WTC11 (cell line): ENCODE results near the gene LSM6. TPM values are rescaled to one million over a fixed set of nuclear protein-coding genes. Genes with fewer than 3 reads are reported as not detected.

Experiments
- ATAC-seq: fragments of 200-7000 bp; cut with Tn5 transposase; 2 replicates; pipeline ENCODE4 v1.10.0; 2021; ENCODE audit warnings: mild to moderate bottlenecking, moderate library complexity
- CTCF ChIA-PET: fragments of 300-600 bp; sonication (Branson Sonifier 250); formaldehyde crosslinking; loops from one replicate; lab custom pipeline; 2021; ENCODE audit warnings: antibody characterized with exemption; lab: Charles Lee
- POLR2A ChIA-PET: fragments of 350-600 bp; sonication (Branson Sonifier 250); formaldehyde crosslinking; loops from one replicate; lab custom pipeline; 2021; ENCODE audit warnings: antibody characterized with exemption; lab: Charles Lee
- DNase-seq: peaks from one replicate; pipeline ENCODE4 v3.0.0; 2021; ENCODE audit warnings: low spot score
- H3K27ac Mint-ChIP-seq: 2 replicates; pipeline ENCODE4 v1.8.0; 2021; ENCODE audit warnings: mixed read lengths
- H3K27me3 Mint-ChIP-seq: 2 replicates; pipeline ENCODE4 v1.8.0; 2021; ENCODE audit warnings: low read depth, mild to moderate bottlenecking, moderate library complexity, mixed read lengths
- H3K36me3 Mint-ChIP-seq: 2 replicates; pipeline ENCODE4 v1.8.0; 2021; ENCODE audit warnings: mixed read lengths
- H3K4me1 Mint-ChIP-seq: 2 replicates; pipeline ENCODE4 v1.8.0; 2022; ENCODE audit warnings: mixed read lengths
- H3K4me3 Mint-ChIP-seq: 2 replicates; pipeline ENCODE4 v1.8.0; 2021; ENCODE audit warnings: mild to moderate bottlenecking, moderate library complexity, mixed read lengths
- H3K9me3 Mint-ChIP-seq: 2 replicates; pipeline ENCODE4 v1.8.0; 2021; ENCODE audit warnings: mixed read lengths
- ATF6 ChIP-seq: sonication (generic); formaldehyde crosslinking; IDR thresholded peaks from 2 replicates; pipeline ENCODE4 v1.8.1; 2023; ENCODE audit warnings: mild to moderate bottlenecking, missing genetic modification reagents
- EMX1 ChIP-seq: fragments of 250-450 bp; sonication (Bioruptor Pico); IDR thresholded peaks from 2 replicates; pipeline ENCODE4 v1.8.0; 2021; ENCODE audit warnings: mild to moderate bottlenecking
- FOXP1 ChIP-seq: sonication (generic); formaldehyde crosslinking; IDR thresholded peaks from 2 replicates; pipeline ENCODE4 v1.8.0; 2022; ENCODE audit warnings: missing genetic modification reagents, mild to moderate bottlenecking, moderate library complexity, borderline replicate concordance
- GTF2I ChIP-seq: fragments of 250-450 bp; sonication (Bioruptor Pico); conservative IDR thresholded peaks from 2 replicates; pipeline ENCODE4 v1.4.0; 2021; ENCODE audit warnings: mild to moderate bottlenecking
- MYBL2 ChIP-seq: sonication (generic); formaldehyde crosslinking; IDR thresholded peaks from 2 replicates; pipeline ENCODE4 v1.8.1; 2023; ENCODE audit warnings: mild to moderate bottlenecking, moderate library complexity, missing genetic modification reagents
- NFATC4 ChIP-seq: fragments of 250-450 bp; sonication (Bioruptor Pico); IDR thresholded peaks from 2 replicates; pipeline ENCODE4 v1.9.0; 2021; ENCODE audit warnings: mild to moderate bottlenecking
- SMAD3 ChIP-seq: sonication (generic); formaldehyde crosslinking; IDR thresholded peaks from 2 replicates; pipeline ENCODE4 v1.8.0; 2022; ENCODE audit warnings: missing genetic modification reagents, mild to moderate bottlenecking, borderline replicate concordance
- TEAD4 ChIP-seq: sonication (generic); formaldehyde crosslinking; IDR thresholded peaks from 2 replicates; pipeline ENCODE4 v1.8.0; 2022; ENCODE audit warnings: mild to moderate bottlenecking, missing genetic modification reagents
- ZNF121 ChIP-seq: sonication (generic); formaldehyde crosslinking; IDR thresholded peaks from 2 replicates; pipeline ENCODE4 v1.8.0; 2023; ENCODE audit warnings: missing genetic modification reagents
- ZNF423 ChIP-seq: fragments of 250-450 bp; sonication (Bioruptor Pico); IDR thresholded peaks from 2 replicates; pipeline ENCODE4 v2.1.2; 2022; ENCODE audit warnings: mild to moderate bottlenecking, moderate library complexity
- ZNF512 ChIP-seq: sonication (generic); formaldehyde crosslinking; IDR thresholded peaks from 2 replicates; pipeline ENCODE4 v1.8.1; 2022; ENCODE audit warnings: missing genetic modification reagents, borderline replicate concordance
- total RNA-seq: library from RNA; stranded (reverse); gene quantifications from 3 replicates; pipeline ENCODE4 v1.2.3, GENCODE V29; 2021
- TF ChIP-seq, protein P1 (sequence below): fragments of 250-450 bp; sonication (Bioruptor Pico); IDR thresholded peaks from 2 replicates; pipeline ENCODE4 v1.9.0; 2021; ENCODE audit warnings: mild to moderate bottlenecking
- TF ChIP-seq, protein P2 (sequence below): fragments of 250-450 bp; sonication (Bioruptor Pico); IDR thresholded peaks from 2 replicates; pipeline ENCODE4 v2.1.2; 2022; ENCODE audit warnings: mild to moderate bottlenecking, moderate library complexity
- TF ChIP-seq, protein P3 (sequence below): sonication (generic); formaldehyde crosslinking; IDR thresholded peaks from 2 replicates; pipeline ENCODE4 v1.8.0; 2022; ENCODE audit warnings: mild to moderate bottlenecking, missing genetic modification reagents
- TF ChIP-seq, protein P4 (sequence below): fragments of 250-450 bp; sonication (Bioruptor Pico); conservative IDR thresholded peaks from 2 replicates; pipeline ENCODE4 v1.9.0; 2021; ENCODE audit warnings: mild to moderate bottlenecking
- TF ChIP-seq, protein P5 (sequence below): fragments of 200-600 bp; IDR thresholded peaks from 2 replicates; pipeline ENCODE4 v1.8.0; 2022; ENCODE audit warnings: antibody characterized with exemption

LSM6 gene
- total RNA-seq, 1 experiment from 2014 or later, result 58.2 TPM

DNA sequence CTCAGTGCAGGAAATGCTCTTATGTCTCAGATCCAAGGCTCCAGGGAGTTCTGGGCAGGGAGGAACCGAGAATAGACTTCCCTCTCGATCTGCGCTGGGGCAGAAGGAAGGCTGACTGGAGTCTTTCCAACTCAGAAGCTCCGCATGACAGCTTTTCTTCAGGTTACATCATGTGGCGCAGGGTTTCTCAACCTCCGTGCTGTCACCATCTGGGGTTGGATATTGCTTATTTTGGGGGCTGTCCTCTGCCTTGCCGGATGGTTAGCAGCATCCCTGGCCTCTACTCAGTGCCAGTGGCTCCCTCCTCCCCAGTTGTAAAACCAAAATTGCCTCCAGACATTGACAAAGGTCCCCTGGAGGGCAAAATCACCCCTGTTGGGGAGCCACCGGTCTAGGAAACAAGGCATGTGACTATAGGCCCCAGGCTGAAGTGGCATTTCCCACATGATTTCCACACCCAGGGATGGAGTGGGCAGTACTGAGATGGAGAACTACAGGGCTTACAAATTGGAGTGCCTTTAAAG is 60.2 kb downstream of the LSM6 start:
- DNase-seq (no peak), ATAC-seq (no peak)
- Mint-ChIP-seq H3K4me3 (no peak overlapping the region), H3K27ac (no peak overlapping the region), H3K4me1 (peaks cover 13% of the 10 kb centered on the region), H3K27me3 (no peaks in the 10 kb centered on the region), H3K36me3 (no peaks in the 10 kb centered on the region), H3K9me3 (peaks cover 12% of the 10 kb centered on the region)
- TF ChIP-seq, protein P1, sequence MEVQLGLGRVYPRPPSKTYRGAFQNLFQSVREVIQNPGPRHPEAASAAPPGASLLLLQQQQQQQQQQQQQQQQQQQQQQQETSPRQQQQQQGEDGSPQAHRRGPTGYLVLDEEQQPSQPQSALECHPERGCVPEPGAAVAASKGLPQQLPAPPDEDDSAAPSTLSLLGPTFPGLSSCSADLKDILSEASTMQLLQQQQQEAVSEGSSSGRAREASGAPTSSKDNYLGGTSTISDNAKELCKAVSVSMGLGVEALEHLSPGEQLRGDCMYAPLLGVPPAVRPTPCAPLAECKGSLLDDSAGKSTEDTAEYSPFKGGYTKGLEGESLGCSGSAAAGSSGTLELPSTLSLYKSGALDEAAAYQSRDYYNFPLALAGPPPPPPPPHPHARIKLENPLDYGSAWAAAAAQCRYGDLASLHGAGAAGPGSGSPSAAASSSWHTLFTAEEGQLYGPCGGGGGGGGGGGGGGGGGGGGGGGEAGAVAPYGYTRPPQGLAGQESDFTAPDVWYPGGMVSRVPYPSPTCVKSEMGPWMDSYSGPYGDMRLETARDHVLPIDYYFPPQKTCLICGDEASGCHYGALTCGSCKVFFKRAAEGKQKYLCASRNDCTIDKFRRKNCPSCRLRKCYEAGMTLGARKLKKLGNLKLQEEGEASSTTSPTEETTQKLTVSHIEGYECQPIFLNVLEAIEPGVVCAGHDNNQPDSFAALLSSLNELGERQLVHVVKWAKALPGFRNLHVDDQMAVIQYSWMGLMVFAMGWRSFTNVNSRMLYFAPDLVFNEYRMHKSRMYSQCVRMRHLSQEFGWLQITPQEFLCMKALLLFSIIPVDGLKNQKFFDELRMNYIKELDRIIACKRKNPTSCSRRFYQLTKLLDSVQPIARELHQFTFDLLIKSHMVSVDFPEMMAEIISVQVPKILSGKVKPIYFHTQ, result no peak
- TF ChIP-seq ZNF512 (CRISPR knock-in tag), result no peak
- TF ChIP-seq, protein P2, sequence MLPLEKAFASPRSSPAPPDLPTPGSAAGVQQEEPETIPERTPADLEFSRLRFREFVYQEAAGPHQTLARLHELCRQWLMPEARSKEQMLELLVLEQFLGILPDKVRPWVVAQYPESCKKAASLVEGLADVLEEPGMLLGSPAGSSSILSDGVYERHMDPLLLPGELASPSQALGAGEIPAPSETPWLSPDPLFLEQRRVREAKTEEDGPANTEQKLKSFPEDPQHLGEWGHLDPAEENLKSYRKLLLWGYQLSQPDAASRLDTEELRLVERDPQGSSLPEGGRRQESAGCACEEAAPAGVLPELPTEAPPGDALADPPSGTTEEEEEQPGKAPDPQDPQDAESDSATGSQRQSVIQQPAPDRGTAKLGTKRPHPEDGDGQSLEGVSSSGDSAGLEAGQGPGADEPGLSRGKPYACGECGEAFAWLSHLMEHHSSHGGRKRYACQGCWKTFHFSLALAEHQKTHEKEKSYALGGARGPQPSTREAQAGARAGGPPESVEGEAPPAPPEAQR (CRISPR knock-in tag), result no peak
- TF ChIP-seq, protein P3, sequence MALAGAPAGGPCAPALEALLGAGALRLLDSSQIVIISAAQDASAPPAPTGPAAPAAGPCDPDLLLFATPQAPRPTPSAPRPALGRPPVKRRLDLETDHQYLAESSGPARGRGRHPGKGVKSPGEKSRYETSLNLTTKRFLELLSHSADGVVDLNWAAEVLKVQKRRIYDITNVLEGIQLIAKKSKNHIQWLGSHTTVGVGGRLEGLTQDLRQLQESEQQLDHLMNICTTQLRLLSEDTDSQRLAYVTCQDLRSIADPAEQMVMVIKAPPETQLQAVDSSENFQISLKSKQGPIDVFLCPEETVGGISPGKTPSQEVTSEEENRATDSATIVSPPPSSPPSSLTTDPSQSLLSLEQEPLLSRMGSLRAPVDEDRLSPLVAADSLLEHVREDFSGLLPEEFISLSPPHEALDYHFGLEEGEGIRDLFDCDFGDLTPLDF (CRISPR knock-in tag), result no peak
- no peak for TF ChIP-seq ATF6 (CRISPR knock-in tag)
- TF ChIP-seq, protein P4, sequence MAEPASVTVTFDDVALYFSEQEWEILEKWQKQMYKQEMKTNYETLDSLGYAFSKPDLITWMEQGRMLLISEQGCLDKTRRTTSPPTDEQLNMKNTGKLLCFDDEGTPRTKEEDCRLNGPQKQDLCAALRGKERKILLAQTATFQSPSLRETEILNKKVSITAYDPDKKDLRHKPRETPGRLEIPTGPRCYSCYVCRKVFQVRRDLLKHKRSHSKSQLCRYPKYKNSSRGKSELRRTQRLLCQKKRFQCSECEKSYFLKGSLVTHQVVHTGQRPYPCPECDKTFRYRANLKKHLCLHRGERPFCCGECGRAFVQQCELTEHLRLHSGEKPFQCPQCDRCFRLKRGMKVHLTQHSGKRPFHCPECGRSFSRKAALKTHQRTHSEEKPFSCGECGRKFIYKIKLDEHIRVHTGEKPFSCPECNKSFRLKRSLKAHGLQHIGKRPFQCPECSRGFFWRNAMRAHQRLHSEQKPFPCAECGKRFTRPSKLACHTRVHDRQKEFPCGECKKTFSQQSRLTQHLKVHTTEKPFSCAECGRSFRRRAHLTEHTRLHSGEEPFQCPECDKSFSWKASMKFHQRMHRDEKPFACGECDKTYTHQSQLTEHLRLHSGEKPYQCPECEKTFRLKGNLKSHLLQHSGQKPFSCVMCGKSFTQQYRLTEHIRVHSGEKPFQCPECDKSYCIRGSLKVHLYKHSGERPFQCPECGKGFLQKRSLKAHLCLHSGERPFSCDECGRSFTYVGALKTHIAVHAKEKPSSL (CRISPR knock-in tag), result no peak
- ChIA-PET CTCF (interaction anchor here (1.4 kb wide), 1 partner anchor 8 kb away, joined by 5 read pairs; no protein-coding TSS in a partner anchor), POLR2A (no interaction called here)

DNA sequence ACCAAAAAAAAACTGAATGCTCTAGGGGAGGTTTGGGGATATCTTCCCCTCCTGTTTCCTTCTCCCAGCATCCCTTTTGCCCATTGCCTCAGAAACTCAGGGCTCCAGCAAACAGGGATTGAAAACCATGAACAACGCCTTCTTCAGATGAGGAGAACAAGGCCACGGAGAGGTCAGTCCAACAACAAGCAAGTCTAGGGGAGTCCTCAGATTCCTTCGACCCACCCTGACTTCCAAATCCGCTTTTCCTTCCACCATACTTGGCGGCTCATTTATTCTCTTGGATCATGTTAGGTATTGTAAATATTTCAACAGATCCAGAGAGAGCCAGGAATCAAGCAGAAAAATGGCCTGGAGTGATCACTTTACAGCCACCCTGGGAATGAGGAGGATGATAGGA is 60.7 kb downstream of the LSM6 start:
- TF ChIP-seq, protein P5, sequence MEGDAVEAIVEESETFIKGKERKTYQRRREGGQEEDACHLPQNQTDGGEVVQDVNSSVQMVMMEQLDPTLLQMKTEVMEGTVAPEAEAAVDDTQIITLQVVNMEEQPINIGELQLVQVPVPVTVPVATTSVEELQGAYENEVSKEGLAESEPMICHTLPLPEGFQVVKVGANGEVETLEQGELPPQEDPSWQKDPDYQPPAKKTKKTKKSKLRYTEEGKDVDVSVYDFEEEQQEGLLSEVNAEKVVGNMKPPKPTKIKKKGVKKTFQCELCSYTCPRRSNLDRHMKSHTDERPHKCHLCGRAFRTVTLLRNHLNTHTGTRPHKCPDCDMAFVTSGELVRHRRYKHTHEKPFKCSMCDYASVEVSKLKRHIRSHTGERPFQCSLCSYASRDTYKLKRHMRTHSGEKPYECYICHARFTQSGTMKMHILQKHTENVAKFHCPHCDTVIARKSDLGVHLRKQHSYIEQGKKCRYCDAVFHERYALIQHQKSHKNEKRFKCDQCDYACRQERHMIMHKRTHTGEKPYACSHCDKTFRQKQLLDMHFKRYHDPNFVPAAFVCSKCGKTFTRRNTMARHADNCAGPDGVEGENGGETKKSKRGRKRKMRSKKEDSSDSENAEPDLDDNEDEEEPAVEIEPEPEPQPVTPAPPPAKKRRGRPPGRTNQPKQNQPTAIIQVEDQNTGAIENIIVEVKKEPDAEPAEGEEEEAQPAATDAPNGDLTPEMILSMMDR, result no peak
- TF ChIP-seq ZNF121 (CRISPR knock-in tag), result no peak
- TF ChIP-seq FOXP1 (CRISPR knock-in tag), result no peak
- no peak for TF ChIP-seq MYBL2 (CRISPR knock-in tag)
- TF ChIP-seq EMX1 (CRISPR knock-in tag), result no peak
- TF ChIP-seq NFATC4, result no peak
- no peak for TF ChIP-seq SMAD3 (CRISPR knock-in tag)
- no peak for TF ChIP-seq TEAD4 (CRISPR knock-in tag)
- TF ChIP-seq ZNF423, result no peak
- TF ChIP-seq, protein P2 (CRISPR knock-in tag), result no peak
- TF ChIP-seq GTF2I (CRISPR knock-in tag), result no peak
- TF ChIP-seq, all 79 proteins: peak for 0
- Mint-ChIP-seq H3K9me3 (peaks cover 12% of the 10 kb centered on the region), H3K27ac (no peak overlapping the region), H3K27me3 (no peaks in the 10 kb centered on the region), H3K4me3 (no peak overlapping the region), H3K36me3 (no peaks in the 10 kb centered on the region), H3K4me1 (peaks cover 14% of the 10 kb centered on the region)
- ChIA-PET POLR2A (no interaction called here), CTCF (no interaction called here)
- DNase-seq (no peak), ATAC-seq (no peak)
